B cell (primary cell): ENCODE data around the gene PNLDC1. TPM values are rescaled to one million over a fixed set of nuclear protein-coding genes. Genes with fewer than 3 reads are reported as not detected.
A peak's percentile ranks its signal among the peaks of the same experiment; 100 is the strongest.

Source experiments
- ATAC-seq: fragments of 200-7000 bp; cut with Tn5 transposase; one replicate; pipeline ENCODE4 v1.10.0; 2021; ENCODE audit warnings: low read depth, mild to moderate bottlenecking, moderate number of reproducible peaks, moderate library complexity
- CTCF ChIA-PET: fragments of 350-600 bp; sonication (Branson Sonifier 250); formaldehyde crosslinking; loops from one replicate; lab custom pipeline; 2021; ENCODE audit warnings: antibody characterized with exemption, inconsistent platforms; lab: Charles Lee
- POLR2A ChIA-PET: fragments of 350-600 bp; sonication (Branson Sonifier 250); formaldehyde crosslinking; loops from one replicate; lab custom pipeline; 2021; ENCODE audit warnings: antibody characterized with exemption; lab: Charles Lee
- DNase-seq: peaks from one replicate; pipeline ENCODE4 v3.0.0; 2013
- H2AFZ ChIP-seq: 2 replicates; pipeline ENCODE4 v1.6.1; 2012; ENCODE audit warnings: mild to moderate bottlenecking, low read depth, low read length; ENCODE audit not compliant: insufficient read depth, poor library complexity, severe bottlenecking
- H3K27ac ChIP-seq, 2 donors: 1 replicate in 1 of 2; 2 replicates in 1 of 2; pipeline ENCODE4 v1.5.1; 2012 to 2013; ENCODE audit warnings: low read length in 2 of 2, mild to moderate bottlenecking in 2 of 2, moderate library complexity in 1 of 2
- H3K27me3 ChIP-seq, 4 experiments: fragments of 200-600 bp in 1 of 4; sonication (generic) in 1 of 4; replicated peaks in 1 of 4; 1 replicate in 2 of 4; 2 replicates in 2 of 4; pipeline versions ENCODE4 v1.6.1 to v1.7.0; 2013 to 2016; ENCODE audit warnings: low read length in 3 of 4, mild to moderate bottlenecking in 2 of 4, mixed read lengths in 1 of 4, moderate library complexity in 1 of 4; ENCODE audit not compliant: insufficient read depth in 4 of 4, control insufficient read depth in 3 of 4; ENCODE audit errors: control extremely low read depth in 1 of 4
- H3K36me3 ChIP-seq, 2 experiments: replicated peaks in 1 of 2; 1 replicate in 1 of 2; 2 replicates in 1 of 2; pipeline versions ENCODE4 v1.6.1 to v1.7.1; 2013; ENCODE audit warnings: low read length in 1 of 2; ENCODE audit not compliant: insufficient read depth in 2 of 2, control insufficient read depth in 1 of 2; ENCODE audit errors: control extremely low read depth in 1 of 2, extremely low read depth in 1 of 2
- H3K4me1 ChIP-seq, 2 donors: fragments of 200-600 bp in 1 of 2; sonication (generic) in 1 of 2; 1 replicate in 1 of 2; 2 replicates in 1 of 2; pipeline versions ENCODE4 v1.5.1 to v1.6.1; 2013 to 2017; ENCODE audit warnings: low read length in 2 of 2; ENCODE audit not compliant: control insufficient read depth in 2 of 2, insufficient read depth in 2 of 2
- H3K4me2 ChIP-seq: replicated peaks from 2 replicates; pipeline ENCODE3; 2012; ENCODE audit warnings: mild to moderate bottlenecking, low read depth, low read length; ENCODE audit not compliant: poor library complexity, severe bottlenecking
- H3K4me3 ChIP-seq, 5 experiments: fragments of 200-600 bp in 1 of 5; sonication (generic) in 1 of 5; 1 replicate in 3 of 5; 2 replicates in 2 of 5; pipeline versions ENCODE4 v1.5.1 to v1.7.0; 2011 to 2016; ENCODE audit warnings: low read length in 4 of 5, mild to moderate bottlenecking in 4 of 5, low read depth in 2 of 5, control low read depth in 1 of 5, moderate library complexity in 1 of 5; ENCODE audit not compliant: insufficient read depth in 1 of 5; ENCODE audit errors: control extremely low read depth in 1 of 5, extremely low read depth in 1 of 5
- H3K79me2 ChIP-seq: fragments of 200-600 bp; sonication (generic); one replicate; pipeline ENCODE4 v1.6.0; 2016; ENCODE audit warnings: low read length; ENCODE audit not compliant: control insufficient read depth, insufficient read depth
- H3K9ac ChIP-seq: fragments of 200-600 bp; sonication (generic); 2 replicates; pipeline ENCODE4 v1.6.1; 2017; ENCODE audit warnings: mild to moderate bottlenecking, low read length, moderate library complexity
- H3K9me3 ChIP-seq, 3 donors: one replicate each; pipeline versions ENCODE4 v1.6.1 to v1.7.1; 2013; ENCODE audit warnings: low read length in 2 of 3; ENCODE audit not compliant: control insufficient read depth in 2 of 3, insufficient read depth in 1 of 3; ENCODE audit errors: control extremely low read depth in 1 of 3
- H4K20me1 ChIP-seq: 2 replicates; pipeline ENCODE4 v1.6.0; 2012; ENCODE audit warnings: mild to moderate bottlenecking, low read length; ENCODE audit not compliant: insufficient read depth, control insufficient read depth, poor library complexity, severe bottlenecking
- H3K27ac Mint-ChIP-seq: one replicate; pipeline ENCODE4 v1.8.0; 2021; ENCODE audit warnings: mixed read lengths
- H3K27me3 Mint-ChIP-seq: one replicate; pipeline ENCODE4 v1.8.0; 2021; ENCODE audit warnings: mixed read lengths
- H3K4me1 Mint-ChIP-seq: one replicate; pipeline ENCODE4 v1.8.0; 2021; ENCODE audit warnings: mixed read lengths
- H3K4me3 Mint-ChIP-seq: one replicate; pipeline ENCODE4 v1.8.0; 2021; ENCODE audit warnings: mixed read lengths
- H3K9me3 Mint-ChIP-seq: one replicate; pipeline ENCODE4 v1.8.0; 2022; ENCODE audit warnings: mixed read lengths; ENCODE audit not compliant: insufficient read depth
- CTCF ChIP-seq: fragments of 200-600 bp; IDR thresholded peaks from one replicate; pipeline ENCODE4 v1.8.0; 2022; ENCODE audit warnings: antibody characterized with exemption, mild to moderate bottlenecking
- EZH2 ChIP-seq: IDR thresholded peaks from 2 replicates; pipeline ENCODE4 v1.6.1; 2012; ENCODE audit warnings: borderline replicate concordance, low read depth, mild to moderate bottlenecking, moderate library complexity, low read length; ENCODE audit not compliant: insufficient read depth, poor library complexity, severe bottlenecking
- WGBS: methylation state at CpG from one replicate; pipeline ENCODE4 v1.1.5; 2013; ENCODE audit warnings: missing lambda C conversion rate; ENCODE audit not compliant: insufficient coverage; 5-methylcytosine and 5-hydroxymethylcytosine counted together
- intact Hi-C: fragments of 100-400 bp; cut with micrococcal nuclease; formaldehyde crosslinking; loops from one replicate; pipeline ENCODE4 v1.10.0; 2022
- polyA plus RNA-seq: library from polyadenylated mRNA; depleted of rRNA; stranded (reverse); fragments of >200 nt; gene quantifications from 2 replicates; pipeline ENCODE4 v1.2.3, GENCODE V29; 2012
- total RNA-seq, 2 donors: library from RNA; stranded (reverse); fragments of 120-200 nt in 1 of 2; gene quantifications; 1 replicate in 1 of 2; 2 replicates in 1 of 2; pipeline versions ENCODE4 v1.2.3 to v1.2.4, GENCODE V29; 2013 to 2022

The PNLDC1 gene
- total and polyA plus RNA-seq, 2 donors (not counting 1 experiment from before 2014, with no cell fraction given): 0.13 to 0.71 TPM

- 83% methylated on average over 4 of the region's 7 CpGs for WGBS
- Mint-ChIP-seq H3K4me3 (no peak overlapping the region), H3K27me3 (no peaks in the 10 kb centered on the region), H3K4me1 (peaks cover 10% of the 10 kb centered on the region), H3K9me3 (peaks cover 3% of the 10 kb centered on the region), H3K27ac (no peak overlapping the region)
- H3K27me3 ChIP-seq: no peaks in the 10 kb centered on the region
- no peak for ATAC-seq
- H3K4me1 ChIP-seq: peaks cover 15 to 18% of the 10 kb centered on the region in 2 donors
- ChIA-PET POLR2A (no interaction called here), CTCF (no interaction called here)
- no peak overlapping the region for H3K4me3 ChIP-seq
- H3K79me2 ChIP-seq: no peaks in the 10 kb centered on the region
- H3K36me3 ChIP-seq: no peaks in the 10 kb centered on the region
- no peak overlapping the region for H3K4me2 ChIP-seq
- TF ChIP-seq CTCF (no peak), EZH2 (no peak)
- H3K27ac ChIP-seq: no peak overlapping the region
- no peak for DNase-seq
- intact Hi-C loops: no loop called here
- H3K9ac ChIP-seq: no peak overlapping the region
- peaks cover 0 to 7% (median 0%) of the 10 kb centered on the region in 3 donors for H3K9me3 ChIP-seq
- no peak overlapping the region for H2AFZ ChIP-seq
- H4K20me1 ChIP-seq: no peaks in the 10 kb centered on the region
Measured at GRCh38 chr6:159828074-159828473, 28.0 kb downstream of the PNLDC1 start.

- DNase-seq (no peak), ATAC-seq (no peak)
- H3K4me3 Mint-ChIP-seq: peak overlapping the region; percentile 41
- Histone ChIP-seq H2AFZ (peak overlapping the region; percentile 32), H3K79me2 (no peaks in the 10 kb centered on the region), H3K27me3 (no peaks in the 10 kb centered on the region), H4K20me1 (no peaks in the 10 kb centered on the region), H3K4me2 (peak overlapping the region; percentile 47), H3K27ac (peak overlapping the region in 1 of 2 donors; percentile 36), H3K4me3 (no peak overlapping the region), H3K9me3 (no peaks in the 10 kb centered on the region), H3K4me1 (peaks cover 15 to 18% of the 10 kb centered on the region in 2 donors), H3K9ac (no peak overlapping the region), H3K36me3 (no peaks in the 10 kb centered on the region)
- TF ChIP-seq CTCF (no peak), EZH2 (no peak)
- H3K4me1 Mint-ChIP-seq: peaks cover 10% of the 10 kb centered on the region
- H3K9me3 Mint-ChIP-seq: no peaks in the 10 kb centered on the region
- ChIA-PET CTCF (interaction anchor here (0.5 to 1.4 kb wide), 3 partner anchors 34 to 480 kb away, joined by 3 to 5 read pairs (median 3); no protein-coding TSS in a partner anchor), POLR2A (no interaction called here)
- intact Hi-C loops: no loop called here
- no peaks in the 10 kb centered on the region for H3K27me3 Mint-ChIP-seq
- 4% methylated on average over 4 of the region's 4 CpGs for WGBS
- H3K27ac Mint-ChIP-seq: no peak overlapping the region
Measured at GRCh38 chr6:159829526-159829925, 29.4 kb downstream of the PNLDC1 start.
